ENCODE data around the gene SLC45A2.
"Not testable (repeated sequence)": the region's sequence is repeated elsewhere in the genome, so short reads cannot be mapped to it uniquely, and the experiment has no call there.

SLC45A2 gene, protein sequence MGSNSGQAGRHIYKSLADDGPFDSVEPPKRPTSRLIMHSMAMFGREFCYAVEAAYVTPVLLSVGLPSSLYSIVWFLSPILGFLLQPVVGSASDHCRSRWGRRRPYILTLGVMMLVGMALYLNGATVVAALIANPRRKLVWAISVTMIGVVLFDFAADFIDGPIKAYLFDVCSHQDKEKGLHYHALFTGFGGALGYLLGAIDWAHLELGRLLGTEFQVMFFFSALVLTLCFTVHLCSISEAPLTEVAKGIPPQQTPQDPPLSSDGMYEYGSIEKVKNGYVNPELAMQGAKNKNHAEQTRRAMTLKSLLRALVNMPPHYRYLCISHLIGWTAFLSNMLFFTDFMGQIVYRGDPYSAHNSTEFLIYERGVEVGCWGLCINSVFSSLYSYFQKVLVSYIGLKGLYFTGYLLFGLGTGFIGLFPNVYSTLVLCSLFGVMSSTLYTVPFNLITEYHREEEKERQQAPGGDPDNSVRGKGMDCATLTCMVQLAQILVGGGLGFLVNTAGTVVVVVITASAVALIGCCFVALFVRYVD

DNA sequence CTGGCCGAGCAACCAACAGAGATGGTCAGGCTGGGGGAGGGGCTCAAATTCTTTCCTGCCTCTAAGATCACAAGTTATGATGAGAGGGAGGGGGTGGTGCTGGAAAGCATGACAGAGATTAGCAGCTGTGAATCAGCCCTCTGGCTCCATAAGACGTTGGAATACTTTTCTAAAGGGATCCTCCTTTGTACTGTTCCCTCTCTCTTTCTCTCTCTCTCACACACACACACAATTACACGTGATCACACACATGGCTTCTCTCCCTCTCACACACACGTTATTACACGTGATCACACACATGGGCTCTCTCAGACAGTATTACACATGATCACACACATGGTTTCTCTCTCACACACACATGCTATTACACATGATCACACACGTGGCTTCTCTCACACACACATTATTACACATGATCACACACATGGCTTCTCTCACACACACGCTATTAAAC lies at the start of gene SLC45A2:
TSS of gene SLC45A2 (minus strand) at position 23 of the 454 bp plus-strand sequence. CDS start 110 bp downstream, outside the sequence.
- no peak for DNase-seq (ENCODE audit: low read depth in 2 of 2, low spot score in 1 of 2)

- DNase-seq (ENCODE audit: low read depth in 2 of 2, low spot score in 1 of 2) = no peak
Measured at GRCh38 chr5:34031966-34032365, 47.5 kb upstream of the SLC45A2 start.

DNA sequence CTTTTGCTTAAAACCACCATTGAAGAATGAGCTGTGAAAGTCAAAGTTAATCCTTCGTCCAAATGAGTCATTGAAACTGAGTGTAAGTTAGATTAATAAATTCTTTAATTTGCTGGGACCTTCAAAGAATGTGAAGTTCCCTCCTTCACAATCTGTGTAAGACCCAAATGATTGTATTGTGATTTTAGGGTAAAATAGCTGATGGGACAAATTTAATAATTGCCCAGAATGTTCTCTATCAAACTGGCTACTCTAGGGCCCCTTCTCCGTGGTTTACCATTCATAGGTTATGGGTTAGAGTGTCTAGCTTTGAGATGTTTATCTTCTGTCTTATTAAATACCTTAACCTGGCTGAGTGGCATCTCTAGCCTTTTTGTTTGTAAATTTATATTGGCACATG lies 46.6 kb upstream of the SLC45A2 start:
- DNase-seq (ENCODE audit: low read depth in 2 of 2, low spot score in 1 of 2) = no peak

GRCh38 chr5:34030585-34030984 lies 46.1 kb upstream of the SLC45A2 start:
- not testable (repeated sequence) for DNase-seq (ENCODE audit: low read depth in 2 of 2, low spot score in 1 of 2)

- no peak for DNase-seq (ENCODE audit: low read depth in 2 of 2, low spot score in 1 of 2)
Measured at GRCh38 chr5:34030048-34030447, 45.6 kb upstream of the SLC45A2 start.

GRCh38 chr5:34028349-34028748 lies 43.9 kb upstream of the SLC45A2 start:
- no peak for DNase-seq (ENCODE audit: low read depth in 2 of 2, low spot score in 1 of 2)

DNA sequence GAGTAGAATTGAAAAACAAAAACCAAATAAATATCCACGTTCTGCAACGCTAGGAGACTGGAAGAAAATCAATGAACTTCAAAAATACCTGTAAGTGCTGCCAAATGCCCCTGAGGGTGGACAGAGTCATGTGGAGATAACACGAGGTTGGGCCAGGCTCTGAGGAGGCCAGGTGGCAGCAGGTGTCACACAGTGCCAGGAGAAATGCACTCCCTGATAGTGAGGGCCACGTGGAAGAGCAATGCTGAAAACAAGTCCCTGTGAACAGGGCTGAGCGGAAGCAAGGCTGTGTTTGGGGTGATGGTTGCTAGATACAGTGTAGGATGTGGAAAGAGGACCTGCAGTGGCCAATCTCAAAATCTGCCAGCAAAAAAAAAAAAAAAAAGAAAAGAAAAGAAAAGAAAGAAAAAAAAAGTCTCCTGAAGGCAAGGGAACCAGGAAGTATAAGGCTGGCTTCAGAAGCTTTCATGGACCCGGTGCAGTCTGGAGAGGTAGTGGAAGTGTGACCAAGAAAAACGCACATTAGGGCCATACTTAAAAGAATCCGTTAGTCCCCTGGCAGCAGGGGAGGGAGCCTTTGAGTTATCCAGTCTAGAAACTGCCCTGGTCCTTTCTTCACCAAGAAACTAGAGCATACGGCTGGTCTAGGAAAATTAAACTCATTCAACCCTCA lies 41.7 kb upstream of the SLC45A2 start:
- DNase-seq (ENCODE audit: low read depth in 2 of 2, low spot score in 1 of 2) = no peak

DNA sequence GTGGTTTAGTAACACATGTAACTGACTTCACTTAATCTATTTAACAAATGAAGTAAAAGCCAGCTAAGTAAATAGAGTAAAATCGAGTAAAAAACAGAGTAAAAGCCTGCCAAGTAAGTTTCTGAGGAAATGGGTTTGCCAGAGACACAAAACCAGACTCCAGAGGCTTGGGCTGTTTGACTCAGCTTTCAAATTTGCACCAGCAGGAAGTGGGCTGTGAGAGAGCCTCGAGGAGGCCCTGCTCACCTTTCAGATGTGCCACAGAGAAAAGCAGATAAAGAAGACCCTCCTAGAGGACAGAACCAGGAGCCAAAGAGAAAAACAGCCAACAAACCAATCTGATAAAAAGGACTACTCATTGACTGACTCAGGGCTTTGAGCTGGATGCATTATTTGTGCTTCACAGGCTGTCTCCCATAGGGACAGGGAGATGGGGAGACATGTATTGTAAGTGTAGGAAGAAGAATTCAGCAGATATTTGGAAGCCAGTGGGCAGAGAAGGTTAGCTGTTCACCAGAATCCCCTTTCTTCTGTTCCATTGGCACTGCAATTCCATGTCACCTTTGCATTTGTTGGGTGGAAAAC lies 37.7 kb upstream of the SLC45A2 start:
- DNase-seq (ENCODE audit: low read depth in 2 of 2, low spot score in 1 of 2) = no peak

DNA sequence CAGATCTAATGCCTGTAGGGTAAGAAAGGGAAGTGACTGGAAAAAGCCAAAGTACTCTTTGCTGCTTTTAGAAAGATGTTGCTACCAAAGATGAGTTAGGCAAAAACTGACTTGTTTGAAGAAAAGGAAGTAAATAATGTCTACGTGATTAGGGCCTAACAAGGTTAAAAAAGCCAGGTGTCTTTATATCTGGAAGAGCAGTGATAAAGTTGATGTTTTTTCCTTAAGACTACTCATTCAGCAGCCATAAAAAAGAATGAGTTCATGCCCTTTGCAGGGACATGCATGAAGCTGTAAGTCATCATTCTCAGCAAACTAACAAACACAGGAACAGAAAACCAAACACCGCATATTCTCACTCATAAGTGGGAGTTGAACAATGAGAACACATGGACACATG lies 36.8 kb upstream of the SLC45A2 start:
- DNase-seq (ENCODE audit: low read depth in 2 of 2, low spot score in 1 of 2) = no peak

DNA sequence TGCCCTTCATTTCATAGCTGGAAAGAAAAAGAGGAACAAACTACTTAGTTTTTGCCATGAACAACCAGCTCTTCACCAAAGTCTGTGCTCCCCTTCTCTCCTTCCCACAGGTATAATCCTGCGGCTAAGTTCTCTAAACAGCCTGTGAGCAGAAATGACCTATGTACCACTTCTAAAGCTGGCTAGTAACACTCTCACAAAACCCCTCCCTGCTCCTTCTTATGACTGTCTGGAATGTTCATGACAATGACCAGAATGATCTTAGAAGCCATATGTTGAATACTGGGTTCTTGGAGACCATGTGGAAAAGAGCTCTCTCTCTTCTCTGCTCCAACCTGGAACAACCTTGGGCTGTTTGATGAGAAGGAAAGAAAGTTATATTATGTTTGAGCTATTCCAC lies 36.2 kb upstream of the SLC45A2 start:
- DNase-seq (ENCODE audit: low read depth in 2 of 2, low spot score in 1 of 2) = no peak

DNA sequence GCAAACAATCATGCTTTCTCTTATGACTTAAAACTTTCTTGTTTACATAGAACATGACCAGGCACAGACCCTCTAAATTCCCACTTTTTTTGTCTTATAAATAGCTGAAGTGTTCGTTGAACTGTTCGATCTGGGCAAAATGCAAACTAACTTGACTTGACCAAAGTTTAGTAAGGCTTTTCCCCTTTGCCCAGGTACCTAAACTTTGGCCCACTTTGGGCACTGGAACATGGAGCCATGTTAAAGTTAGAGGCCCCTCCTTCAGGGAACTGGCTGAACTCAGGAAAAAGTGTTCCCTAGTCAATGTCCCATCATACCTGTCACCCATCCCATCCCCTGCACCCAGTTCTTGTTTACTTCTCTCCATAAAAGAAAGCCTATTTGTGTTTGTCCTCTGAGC lies 32.8 kb upstream of the SLC45A2 start:
- DNase-seq (ENCODE audit: low read depth in 2 of 2, low spot score in 1 of 2) = no peak

GRCh38 chr5:34016750-34017149 lies 32.3 kb upstream of the SLC45A2 start:
- no peak for DNase-seq (ENCODE audit: low read depth in 2 of 2, low spot score in 1 of 2)

DNA sequence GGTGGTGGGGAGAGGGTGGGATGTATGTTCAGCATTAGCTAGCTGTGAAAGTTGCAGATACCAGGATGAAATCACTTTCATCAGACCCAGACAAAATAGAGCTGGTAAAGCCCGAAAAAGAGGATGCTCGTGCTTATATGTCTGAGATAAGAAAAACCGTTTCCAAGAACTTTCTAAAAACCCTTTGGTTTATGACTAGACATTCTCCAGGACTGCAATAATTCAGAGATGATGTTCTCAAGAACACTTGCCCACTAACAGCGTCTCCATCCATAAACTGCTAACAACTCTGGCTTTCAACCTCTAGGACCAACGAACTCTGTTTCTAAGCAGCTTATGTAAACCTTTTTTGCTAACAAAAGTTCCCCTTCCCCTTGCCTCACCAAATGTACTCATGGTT lies 31.7 kb upstream of the SLC45A2 start:
- no peak for DNase-seq (ENCODE audit: low read depth in 2 of 2, low spot score in 1 of 2)

- no peak for DNase-seq (ENCODE audit: low read depth in 2 of 2, low spot score in 1 of 2)
Measured at GRCh38 chr5:34015120-34015822, 30.8 kb upstream of the SLC45A2 start.

DNA sequence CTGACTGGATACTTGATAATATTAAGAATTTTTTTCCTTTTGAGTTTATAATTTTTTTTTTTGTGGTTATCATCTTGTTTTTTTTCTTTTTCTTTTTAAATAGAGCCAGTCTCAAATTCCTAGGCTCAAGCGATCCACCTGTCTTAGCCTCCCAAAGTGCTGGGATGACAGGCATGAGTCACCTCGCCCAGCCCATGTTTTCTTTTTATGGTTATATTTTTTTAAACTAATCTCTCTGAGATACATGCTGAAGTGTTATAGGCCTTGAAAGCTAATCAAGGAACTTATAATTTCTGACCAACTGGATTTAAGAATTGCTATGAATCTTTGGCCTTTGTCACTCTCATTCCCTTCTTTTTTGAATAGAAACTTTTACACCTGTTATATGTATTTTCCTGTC lies 30.1 kb upstream of the SLC45A2 start:
- DNase-seq (ENCODE audit: low read depth in 2 of 2, low spot score in 1 of 2) = no peak

GRCh38 chr5:34013547-34013946 lies 29.1 kb upstream of the SLC45A2 start:
- no peak for DNase-seq (ENCODE audit: low read depth in 2 of 2, low spot score in 1 of 2)

- no peak for DNase-seq (ENCODE audit: low read depth in 2 of 2, low spot score in 1 of 2)
Measured at GRCh38 chr5:34012791-34013190, 28.3 kb upstream of the SLC45A2 start.

GRCh38 chr5:34011536-34011935 lies 27.0 kb upstream of the SLC45A2 start:
- no peak for DNase-seq (ENCODE audit: low read depth in 2 of 2, low spot score in 1 of 2)

GRCh38 chr5:34010146-34010545 lies 25.7 kb upstream of the SLC45A2 start:
- DNase-seq (ENCODE audit: low read depth in 2 of 2, low spot score in 1 of 2) = not testable (repeated sequence)

GRCh38 chr5:34009610-34010009 lies 25.1 kb upstream of the SLC45A2 start:
- DNase-seq (ENCODE audit: low read depth in 2 of 2, low spot score in 1 of 2) = no peak

GRCh38 chr5:34008802-34009201 lies 24.3 kb upstream of the SLC45A2 start:
- DNase-seq (ENCODE audit: low read depth in 2 of 2, low spot score in 1 of 2) = no peak

Data from stimulated activated CD8-positive, alpha-beta memory T cell treated with anti-CD3 and anti-CD28 coated beads, Interleukin-4, amount 100 ng/mL, for 1 hour (primary cell).